Muscle of arm (tissue), 12 donors: ENCODE measurements around the gene SNTG2. TPM values are rescaled to one million over a fixed set of nuclear protein-coding genes. Genes with fewer than 3 reads are reported as not detected.
A peak's percentile ranks its signal among the peaks of the same experiment; 100 is the strongest.
"Not testable (repeated sequence)": the region's sequence is repeated elsewhere in the genome, so short reads cannot be mapped to it uniquely, and the experiment has no call there.

Experiments used
- DNase-seq: peaks from one replicate; pipeline ENCODE4 v3.0.0-alpha.2; 2013
- polyA plus RNA-seq, 12 donors: library from polyadenylated mRNA; unstranded; fragments of 120-200 nt; gene quantifications; one replicate each; pipeline ENCODE4 v1.2.1, GENCODE V29; 2013; ENCODE audit not compliant: insufficient read length in 12 of 12

SNTG2 gene
- polyA plus RNA-seq, 12 donors, result 0.13 to 0.70 (median 0.31) TPM; not detected in 3

GRCh38 chr2:1091895-1092585, 141.4 kb downstream of the SNTG2 start:
- DNase-seq, result no peak

- not testable (repeated sequence) for DNase-seq
These were observed 143.0 kb downstream of the SNTG2 start for GRCh38 chr2:1093668-1094067.

- DNase-seq, result no peak
These were observed 146.5 kb downstream of the SNTG2 start for GRCh38 chr2:1097101-1097500.

GRCh38 chr2:1099418-1099817, 148.8 kb downstream of the SNTG2 start:
- no peak for DNase-seq

- DNase-seq, result no peak
These were observed 150.5 kb downstream of the SNTG2 start for GRCh38 chr2:1101011-1101782.

GRCh38 chr2:1101982-1102590, 151.4 kb downstream of the SNTG2 start:
- no peak for DNase-seq

GRCh38 chr2:1104364-1104763, 153.7 kb downstream of the SNTG2 start:
- DNase-seq, result no peak

- DNase-seq, result not testable (repeated sequence)
These were observed 155.7 kb downstream of the SNTG2 start for GRCh38 chr2:1106344-1106743.

- no peak for DNase-seq
These were observed 165.3 kb downstream of the SNTG2 start for GRCh38 chr2:1115843-1116539.

GRCh38 chr2:1117569-1117968, 166.9 kb downstream of the SNTG2 start:
- no peak for DNase-seq

- no peak for DNase-seq
These were observed 174.6 kb downstream of the SNTG2 start for GRCh38 chr2:1125217-1125616.

GRCh38 chr2:1125633-1126370, 175.2 kb downstream of the SNTG2 start:
- DNase-seq, result no peak

- no peak for DNase-seq
These were observed 179.3 kb downstream of the SNTG2 start for GRCh38 chr2:1129982-1130381.

- no peak for DNase-seq
These were observed 180.3 kb downstream of the SNTG2 start for GRCh38 chr2:1130922-1131321.

GRCh38 chr2:1132328-1132969, 181.8 kb downstream of the SNTG2 start:
- DNase-seq, result no peak

- DNase-seq, result not testable (repeated sequence)
These were observed 183.2 kb downstream of the SNTG2 start for GRCh38 chr2:1133896-1134295.

GRCh38 chr2:1134629-1135028, 184.0 kb downstream of the SNTG2 start:
- DNase-seq, result no peak

GRCh38 chr2:1136067-1136466, 185.4 kb downstream of the SNTG2 start:
- no peak for DNase-seq

GRCh38 chr2:1136846-1137245, 186.2 kb downstream of the SNTG2 start:
- DNase-seq, result peak; percentile 28

- no peak for DNase-seq
These were observed 186.6 kb downstream of the SNTG2 start for GRCh38 chr2:1137264-1137663.

GRCh38 chr2:1137913-1138391, 187.3 kb downstream of the SNTG2 start:
- DNase-seq, result no peak
